Measurements from ENCODE around the gene SLC6A6. TPM values are rescaled to one million over a fixed set of nuclear protein-coding genes. Genes with fewer than 3 reads are reported as not detected.

The SLC6A6 gene
- polyA plus RNA-seq, 6 donors from 2014 or later: 4.7 to 9.1 (median 6.2) TPM

DNA sequence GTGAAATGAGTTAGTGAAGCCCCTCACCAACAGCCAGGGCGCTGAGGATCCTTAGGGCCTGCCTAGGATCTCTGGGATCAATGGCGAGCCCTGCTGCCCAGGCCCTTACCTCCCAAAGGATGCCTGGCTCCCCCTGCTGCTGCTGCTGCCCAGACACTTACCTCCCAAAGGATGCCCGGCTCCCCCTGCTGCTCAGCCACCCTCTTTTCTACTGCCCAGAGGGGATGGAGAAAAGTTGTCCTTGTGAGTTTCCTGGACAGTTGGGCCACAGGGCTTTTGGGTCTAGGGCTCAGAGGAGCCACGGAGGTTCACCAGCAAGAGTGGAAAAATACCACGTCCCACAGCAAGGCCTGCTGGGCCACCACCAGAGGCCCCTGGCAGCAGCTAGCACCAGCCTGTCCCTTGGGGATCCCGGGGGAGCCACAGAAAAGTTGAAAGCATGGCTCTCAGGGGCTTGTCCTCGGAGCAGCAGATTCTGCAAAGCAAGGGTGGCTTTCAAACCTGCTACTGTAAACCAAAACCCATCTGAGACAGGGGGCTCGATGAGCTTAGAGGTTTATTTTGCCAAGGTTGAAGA, 59.4 kb downstream of the SLC6A6 start:
- ATAC-seq (ENCODE audit: low read depth in 2 of 2) (peak; percentile 52 to 58), DNase-seq (peak; percentile 22)
- no peak overlapping the region for H3K4me3 Mint-ChIP-seq
- no peaks in the 10 kb centered on the region for H3K9me3 Mint-ChIP-seq
- H3K27ac Mint-ChIP-seq: peak overlapping the region in 4 of 6 donors; percentile 22 to 56 (median 40)
- no peaks in the 10 kb centered on the region for H3K27me3 Mint-ChIP-seq
- peaks cover 8 to 24% of the 10 kb centered on the region in 2 donors for H3K36me3 Mint-ChIP-seq
- peaks cover 0 to 4% (median 2%) of the 10 kb centered on the region in 3 donors for H3K4me1 Mint-ChIP-seq

GRCh38 chr3:14462738-14463137, 60.3 kb downstream of the SLC6A6 start:
- peaks cover 8 to 24% of the 10 kb centered on the region in 2 donors for H3K36me3 Mint-ChIP-seq
- H3K27me3 Mint-ChIP-seq: no peaks in the 10 kb centered on the region
- H3K9me3 Mint-ChIP-seq: no peaks in the 10 kb centered on the region
- H3K4me3 Mint-ChIP-seq: no peak overlapping the region
- no peak for ATAC-seq (ENCODE audit: low read depth in 2 of 2)
- no peak for DNase-seq
- peak overlapping the region in 1 of 6 donors; percentile 53 for H3K27ac Mint-ChIP-seq
- H3K4me1 Mint-ChIP-seq: peaks cover 0 to 4% (median 3%) of the 10 kb centered on the region in 3 donors

DNA sequence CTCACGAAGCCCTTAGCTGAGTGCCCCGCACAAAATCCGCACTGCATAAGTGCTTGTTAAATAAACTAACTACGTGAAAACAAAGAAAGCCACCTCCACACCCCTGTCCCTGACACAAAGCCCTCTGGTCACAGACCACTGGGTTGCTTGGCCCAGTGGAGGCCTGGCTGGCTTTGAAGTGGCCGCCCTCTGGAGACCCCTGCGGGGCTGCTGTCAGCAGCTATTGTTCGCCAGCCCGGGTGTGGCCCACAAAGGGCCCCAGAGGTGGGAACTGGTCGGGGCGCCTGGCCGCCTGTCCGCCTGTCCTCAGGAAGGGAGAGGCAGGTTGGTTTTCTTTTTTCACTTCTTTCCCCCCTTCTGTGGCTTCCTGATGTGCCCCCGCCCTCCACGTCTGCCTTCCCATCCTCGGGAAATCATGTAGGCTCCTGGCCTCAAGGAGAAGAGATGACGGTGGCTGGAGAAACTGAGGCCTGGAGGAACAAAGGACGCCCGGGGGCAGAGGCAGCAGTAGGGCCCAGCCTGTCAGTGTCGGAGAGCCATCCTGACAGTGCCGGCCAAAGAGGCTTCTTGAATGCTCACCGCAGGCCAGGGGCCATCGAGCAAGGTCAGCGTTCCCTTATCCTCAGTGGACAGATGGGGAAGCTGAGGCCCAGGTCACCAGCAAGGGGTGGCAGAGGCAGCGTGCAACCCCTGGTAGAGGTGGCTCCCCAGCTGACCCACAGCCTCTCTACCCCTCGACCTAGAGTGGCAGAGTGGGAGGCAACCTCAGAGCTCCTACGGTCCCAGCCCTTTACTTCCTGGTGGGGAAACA, 61.1 kb downstream of the SLC6A6 start:
- Mint-ChIP-seq H3K4me3 (no peak overlapping the region), H3K9me3 (no peaks in the 10 kb centered on the region), H3K27me3 (no peaks in the 10 kb centered on the region), H3K4me1 (peaks cover 0 to 4% (median 4%) of the 10 kb centered on the region in 3 donors), H3K36me3 (peaks cover 8 to 24% of the 10 kb centered on the region in 2 donors), H3K27ac (peak overlapping the region in 4 of 6 donors; percentile 1 to 80 (median 80))
- no peak for ATAC-seq (ENCODE audit: low read depth in 2 of 2)
- no peak for DNase-seq

DNA sequence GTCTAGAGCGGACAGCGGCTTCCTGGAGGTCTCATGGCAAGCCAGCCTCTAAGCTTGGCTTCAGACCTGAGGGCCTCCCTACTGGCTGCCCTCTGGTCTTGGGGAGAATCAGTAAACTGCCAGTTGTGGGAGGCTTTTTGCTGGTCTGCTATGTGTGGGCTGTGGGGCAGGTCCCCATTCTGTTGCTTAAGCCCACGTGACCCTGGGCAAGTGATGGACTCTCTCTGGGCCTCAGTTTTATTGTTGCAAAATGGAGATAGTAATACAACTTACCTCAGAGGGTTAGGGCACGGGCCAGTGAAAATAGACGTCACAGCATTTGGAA, 61.7 kb downstream of the SLC6A6 start:
- DNase-seq: no peak
- peak overlapping the region in 1 of 8 donors; percentile 14 for H3K4me3 Mint-ChIP-seq
- H3K27me3 Mint-ChIP-seq: no peaks in the 10 kb centered on the region
- no peak for ATAC-seq (ENCODE audit: low read depth in 2 of 2)
- H3K9me3 Mint-ChIP-seq: no peaks in the 10 kb centered on the region
- H3K4me1 Mint-ChIP-seq: peaks cover 0 to 4% (median 4%) of the 10 kb centered on the region in 3 donors
- H3K36me3 Mint-ChIP-seq: peaks cover 8 to 24% of the 10 kb centered on the region in 2 donors
- H3K27ac Mint-ChIP-seq: peak overlapping the region in 3 of 6 donors; percentile 1 to 80 (median 59)

- Mint-ChIP-seq H3K27ac (peak overlapping the region in 3 of 6 donors; percentile 1 to 60 (median 47)), H3K36me3 (peaks cover 8 to 24% of the 10 kb centered on the region in 2 donors), H3K27me3 (no peaks in the 10 kb centered on the region), H3K9me3 (no peaks in the 10 kb centered on the region), H3K4me3 (peak overlapping the region in 1 of 8 donors; percentile 14), H3K4me1 (peaks cover 0 to 4% (median 4%) of the 10 kb centered on the region in 3 donors)
- no peak for ATAC-seq (ENCODE audit: low read depth in 2 of 2)
- no peak for DNase-seq
Observed at GRCh38 chr3:14464521-14464920, 62.1 kb downstream of the SLC6A6 start.

GRCh38 chr3:14465425-14465824, 63.0 kb downstream of the SLC6A6 start:
- no peaks in the 10 kb centered on the region for H3K9me3 Mint-ChIP-seq
- ATAC-seq (ENCODE audit: low read depth in 2 of 2) (no peak), DNase-seq (no peak)
- H3K27ac Mint-ChIP-seq: no peak overlapping the region
- no peak overlapping the region for H3K4me3 Mint-ChIP-seq
- H3K36me3 Mint-ChIP-seq: peaks cover 4 to 17% of the 10 kb centered on the region in 2 donors
- no peaks in the 10 kb centered on the region for H3K27me3 Mint-ChIP-seq
- H3K4me1 Mint-ChIP-seq: peaks cover 0 to 4% (median 0%) of the 10 kb centered on the region in 3 donors

GRCh38 chr3:14466179-14466903, 63.9 kb downstream of the SLC6A6 start:
- H3K36me3 Mint-ChIP-seq: peaks cover 0 to 16% of the 10 kb centered on the region in 2 donors
- peak overlapping the region in 2 of 6 donors; percentile 50 to 74 for H3K27ac Mint-ChIP-seq
- no peaks in the 10 kb centered on the region for H3K9me3 Mint-ChIP-seq
- no peak overlapping the region for H3K4me3 Mint-ChIP-seq
- H3K27me3 Mint-ChIP-seq: no peaks in the 10 kb centered on the region
- no peak for ATAC-seq (ENCODE audit: low read depth in 2 of 2)
- DNase-seq: no peak
- H3K4me1 Mint-ChIP-seq: peaks cover 0 to 4% (median 0%) of the 10 kb centered on the region in 3 donors

- H3K36me3 Mint-ChIP-seq: peaks cover 0 to 18% of the 10 kb centered on the region in 2 donors
- ATAC-seq (ENCODE audit: low read depth in 2 of 2) (peak; percentile 41 to 74), DNase-seq (peak; percentile 41)
- peaks cover 0 to 4% (median 0%) of the 10 kb centered on the region in 3 donors for H3K4me1 Mint-ChIP-seq
- H3K27me3 Mint-ChIP-seq: no peaks in the 10 kb centered on the region
- H3K27ac Mint-ChIP-seq: peak overlapping the region in 1 of 6 donors; percentile 72
- H3K9me3 Mint-ChIP-seq: no peaks in the 10 kb centered on the region
- H3K4me3 Mint-ChIP-seq: no peak overlapping the region
Observed at GRCh38 chr3:14467814-14468620, 65.6 kb downstream of the SLC6A6 start.

DNA sequence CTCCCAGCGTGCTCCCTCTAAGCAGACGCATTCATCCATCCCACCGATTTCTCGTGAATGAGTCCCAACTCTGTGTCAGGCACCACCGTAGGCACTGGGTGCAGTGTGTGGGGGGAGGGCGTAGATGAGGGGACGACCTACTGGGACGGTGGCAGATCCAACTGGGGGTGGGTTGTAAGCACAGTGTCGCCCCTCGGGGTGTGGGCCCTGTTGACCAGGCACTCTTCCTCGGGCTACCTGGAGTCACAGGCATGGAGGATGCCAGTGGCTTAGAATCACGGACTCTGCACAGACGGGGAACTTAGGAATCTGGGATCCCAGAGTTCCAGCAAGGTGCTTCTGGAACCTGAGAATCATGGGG, 66.2 kb downstream of the SLC6A6 start:
- Mint-ChIP-seq H3K27ac (no peak overlapping the region), H3K36me3 (peaks cover 0 to 19% of the 10 kb centered on the region in 2 donors)

DNA sequence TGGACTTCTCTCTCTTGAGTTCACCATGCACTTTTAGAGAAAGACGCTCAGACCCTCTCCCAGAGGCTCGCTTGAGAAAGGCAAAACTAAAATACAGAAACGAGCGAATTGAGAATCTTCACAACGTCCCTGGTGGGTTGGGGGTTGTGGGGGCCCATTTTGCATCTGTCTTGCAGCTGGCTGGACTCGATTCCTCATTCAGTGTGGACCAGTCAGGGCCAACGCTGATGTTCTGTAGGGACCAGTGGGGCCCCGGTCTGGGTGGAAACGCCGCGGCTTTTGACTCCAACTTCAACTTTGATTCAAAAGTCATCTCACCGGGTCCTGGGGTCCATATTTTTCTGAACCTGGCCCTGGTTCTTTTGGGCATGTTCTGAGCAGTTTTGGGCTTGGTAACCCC, 68.1 kb downstream of the SLC6A6 start:
- Mint-ChIP-seq H3K27me3 (no peaks in the 10 kb centered on the region), H3K4me1 (peaks cover 0 to 4% (median 0%) of the 10 kb centered on the region in 3 donors), H3K4me3 (no peak overlapping the region), H3K9me3 (no peaks in the 10 kb centered on the region), H3K27ac (no peak overlapping the region), H3K36me3 (peaks cover 0 to 18% of the 10 kb centered on the region in 2 donors)
- ATAC-seq (ENCODE audit: low read depth in 2 of 2) (no peak), DNase-seq (no peak)

More for the DNA sequence above, 66.2 kb downstream of the SLC6A6 start:
- no peak overlapping the region for H3K4me3 Mint-ChIP-seq
- ATAC-seq (ENCODE audit: low read depth in 2 of 2) (no peak), DNase-seq (no peak)
- no peaks in the 10 kb centered on the region for H3K27me3 Mint-ChIP-seq
- H3K4me1 Mint-ChIP-seq: peaks cover 0 to 4% (median 0%) of the 10 kb centered on the region in 3 donors
- H3K9me3 Mint-ChIP-seq: no peaks in the 10 kb centered on the region

- Mint-ChIP-seq H3K27me3 (no peaks in the 10 kb centered on the region), H3K4me3 (no peak overlapping the region), H3K36me3 (peaks cover 0 to 18% of the 10 kb centered on the region in 2 donors), H3K4me1 (peaks cover 0 to 4% (median 0%) of the 10 kb centered on the region in 3 donors), H3K27ac (peak overlapping the region in 1 of 6 donors; percentile 51), H3K9me3 (no peaks in the 10 kb centered on the region)
- DNase-seq: no peak
- no peak for ATAC-seq (ENCODE audit: low read depth in 2 of 2)
Observed at GRCh38 chr3:14471016-14471415, 68.6 kb downstream of the SLC6A6 start.

- no peak for ATAC-seq (ENCODE audit: low read depth in 2 of 2)
- Mint-ChIP-seq H3K27ac (no peak overlapping the region), H3K36me3 (peaks cover 0 to 18% of the 10 kb centered on the region in 2 donors), H3K4me3 (no peak overlapping the region), H3K4me1 (peaks cover 0 to 4% (median 0%) of the 10 kb centered on the region in 3 donors), H3K9me3 (no peaks in the 10 kb centered on the region), H3K27me3 (no peaks in the 10 kb centered on the region)
- no peak for DNase-seq
Observed at GRCh38 chr3:14471690-14472089, 69.3 kb downstream of the SLC6A6 start.

Measured in naive B cell (primary cell).